NCI-H2227 treated with DMSO at 0.1 percent for 48 hours (cell line): ENCODE measurements around the gene PTGER3.
"Not testable (repeated sequence)": the region's sequence is repeated elsewhere in the genome, so short reads cannot be mapped to it uniquely, and the experiment has no call there.

Source experiments
- DNase-seq: peaks from one replicate; lab custom pipeline; 2025; lab: John Stamatoyannopoulos, UW

Gene PTGER3

DNA sequence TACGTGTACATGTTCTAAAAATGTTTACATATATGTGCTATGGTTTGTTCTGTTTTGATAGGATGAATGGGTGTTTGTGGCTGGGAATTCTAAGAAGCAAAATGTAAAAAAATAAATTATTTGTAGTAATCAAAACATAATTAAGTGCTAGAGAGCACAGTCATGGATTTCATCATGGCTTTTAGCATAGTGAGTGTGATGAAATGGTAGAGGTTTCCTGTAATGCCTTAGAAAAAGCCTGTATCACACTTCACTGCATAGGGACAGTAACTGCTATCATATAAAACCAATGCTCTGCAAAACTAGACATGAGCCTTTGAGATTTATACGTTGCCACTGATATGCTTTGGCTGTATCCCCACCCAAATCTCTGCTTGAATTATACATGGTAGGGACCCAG lies 99.8 kb downstream of the PTGER3 start:
- DNase-seq = no peak

DNA sequence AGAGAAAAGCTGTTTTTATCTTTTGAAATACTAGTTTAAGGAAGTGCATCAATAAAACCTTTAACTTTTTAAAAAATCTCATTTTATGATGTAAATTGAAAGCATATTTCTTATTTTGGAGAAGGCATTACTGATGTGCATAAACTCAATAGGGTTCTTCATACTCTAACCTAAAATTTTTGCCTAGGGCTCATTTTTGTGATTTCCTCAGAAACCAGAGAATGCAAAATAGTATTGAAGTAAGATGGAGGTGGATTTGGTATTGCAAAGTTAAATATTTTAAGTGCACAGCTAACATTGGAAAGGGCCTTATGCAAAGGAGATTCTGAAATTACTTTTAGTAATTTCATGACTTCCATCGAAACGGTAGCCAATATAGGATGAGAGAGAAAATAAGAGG lies 101.9 kb downstream of the PTGER3 start:
- DNase-seq = no peak

DNA sequence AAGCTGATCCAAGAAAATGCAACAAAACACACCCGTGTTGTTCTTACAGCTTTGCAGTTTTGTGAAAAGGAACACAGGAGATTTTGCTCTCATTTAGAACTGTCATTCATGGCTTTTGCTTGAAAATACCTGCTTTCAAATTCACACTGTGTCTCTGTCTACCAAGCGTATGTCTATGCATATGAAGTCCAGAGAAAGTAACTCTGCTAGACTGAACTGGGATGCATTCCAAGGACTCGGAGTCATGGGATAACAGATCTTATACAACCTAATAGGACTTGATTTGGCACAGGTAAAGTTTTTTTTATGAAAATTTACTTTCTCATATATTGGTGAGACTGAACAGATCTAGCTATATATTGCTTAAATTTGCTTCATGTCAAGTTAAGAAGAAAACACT lies 102.4 kb downstream of the PTGER3 start:
- DNase-seq = no peak

DNA sequence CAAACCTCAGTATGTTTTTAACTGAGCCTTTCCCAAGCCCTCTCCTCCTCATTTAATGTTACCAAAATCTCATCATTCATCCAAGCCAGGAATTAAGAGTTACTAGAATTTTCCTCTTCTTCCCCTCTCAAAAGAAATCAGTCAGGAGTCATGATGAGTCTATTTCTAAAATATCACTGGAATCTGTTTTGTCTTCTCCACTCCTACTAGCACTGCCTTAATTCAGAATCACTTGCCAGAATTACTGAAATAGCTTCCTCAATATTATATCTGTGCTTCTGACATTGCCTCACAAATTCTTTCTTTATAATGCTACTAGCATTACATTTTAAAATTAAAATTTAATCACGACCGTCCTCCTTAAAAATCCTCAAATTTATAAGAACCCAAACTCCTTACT lies 106.1 kb downstream of the PTGER3 start:
- DNase-seq = no peak

DNA sequence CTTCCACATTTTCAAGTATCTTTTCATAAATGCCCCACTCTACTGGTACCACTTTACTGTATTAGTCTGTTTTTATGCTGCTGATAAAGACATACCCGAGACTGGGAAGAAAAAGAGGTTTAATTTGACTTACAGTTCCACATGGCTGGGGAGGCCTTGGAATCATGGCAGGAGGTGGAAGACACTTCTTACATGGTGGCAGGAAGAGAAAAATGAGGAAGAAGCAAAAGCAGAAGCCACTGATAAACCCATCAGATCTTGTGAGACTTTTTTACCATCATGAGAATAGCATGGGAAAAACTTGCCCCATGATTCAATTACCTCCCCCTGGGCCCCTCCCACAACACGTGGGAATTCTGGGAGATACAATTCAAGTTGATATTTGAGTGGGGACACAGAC lies 107.2 kb downstream of the PTGER3 start:
- DNase-seq = not testable (repeated sequence)

DNA sequence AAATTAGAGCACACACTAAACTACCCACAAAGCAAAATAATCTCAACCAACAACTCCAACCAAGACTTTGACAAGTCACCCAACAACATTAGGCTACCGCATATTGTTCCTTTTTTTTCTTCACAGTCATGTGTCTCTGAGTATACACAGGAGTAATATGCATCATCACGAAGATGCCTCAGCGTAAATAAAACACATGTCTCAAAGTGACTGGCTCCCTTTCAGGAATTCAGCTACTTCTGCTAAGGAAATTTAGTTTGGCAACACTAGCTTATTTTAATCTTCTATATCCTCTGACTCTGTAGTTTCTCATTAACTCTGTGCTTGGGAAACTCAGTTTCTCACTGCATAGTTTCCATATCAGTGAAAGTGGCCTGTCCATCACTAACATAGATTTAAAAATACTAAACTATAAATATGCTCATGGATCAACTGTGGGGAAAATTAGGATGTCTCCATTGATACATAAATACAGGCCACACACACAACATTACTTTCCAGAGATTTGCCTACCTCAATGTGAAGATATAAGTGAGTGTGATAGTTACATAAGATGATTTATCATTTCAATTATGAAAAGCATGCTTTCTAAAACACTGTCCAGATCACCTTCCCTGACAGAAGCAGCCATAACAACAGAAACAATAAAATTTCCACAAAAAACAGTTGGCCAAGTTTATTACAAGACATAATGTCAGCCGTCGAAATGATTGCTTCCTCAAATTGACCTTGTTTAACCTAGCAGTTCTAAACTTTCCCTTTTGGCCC lies 113.2 kb downstream of the PTGER3 start:
- DNase-seq = no peak

DNA sequence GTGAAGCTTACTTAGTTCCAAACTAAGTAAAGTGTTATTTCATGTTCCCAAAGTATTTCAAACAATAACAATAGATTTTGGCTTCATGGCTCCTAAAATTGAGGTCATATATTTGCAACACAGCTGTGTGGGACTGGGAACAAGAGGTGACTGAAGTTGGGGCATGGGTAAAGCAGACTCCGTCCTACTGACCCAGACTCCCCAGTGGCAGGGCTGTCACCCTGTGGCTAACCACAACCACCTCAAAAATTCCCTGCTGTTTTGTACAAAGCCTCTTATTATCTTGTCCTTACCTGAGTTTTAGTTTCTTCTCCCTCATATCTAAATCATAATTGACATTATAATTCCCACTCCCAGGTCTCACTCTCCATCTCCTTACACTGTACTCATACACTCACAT lies 117.6 kb downstream of the PTGER3 start:
- no peak for DNase-seq

DNA sequence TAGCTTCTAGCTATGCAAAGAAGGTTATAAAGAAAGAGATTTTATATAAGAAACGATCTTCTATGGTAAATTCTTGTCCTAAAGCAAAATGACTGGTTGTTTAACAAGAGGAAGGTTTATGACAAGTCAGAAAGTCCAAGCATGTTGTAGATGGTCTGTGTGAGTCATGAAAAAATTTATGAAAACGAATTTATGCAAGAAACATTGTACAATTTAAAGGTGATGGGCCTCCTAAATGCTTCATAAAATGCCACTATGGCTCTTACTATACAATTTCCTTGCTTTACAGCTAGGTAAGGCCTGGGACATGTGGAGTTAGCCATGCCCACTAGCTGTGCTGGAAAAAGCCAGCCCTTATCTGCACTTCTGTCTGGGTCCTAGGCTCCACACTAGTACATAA lies 125.4 kb downstream of the PTGER3 start:
- no peak for DNase-seq
